ENCODE measurements around the gene HBA2. TPM values are rescaled to one million over a fixed set of nuclear protein-coding genes. Genes with fewer than 3 reads are reported as not detected.

HBA2 gene
- total RNA-seq, 1 experiment from 2014 or later, result not detected

DNA sequence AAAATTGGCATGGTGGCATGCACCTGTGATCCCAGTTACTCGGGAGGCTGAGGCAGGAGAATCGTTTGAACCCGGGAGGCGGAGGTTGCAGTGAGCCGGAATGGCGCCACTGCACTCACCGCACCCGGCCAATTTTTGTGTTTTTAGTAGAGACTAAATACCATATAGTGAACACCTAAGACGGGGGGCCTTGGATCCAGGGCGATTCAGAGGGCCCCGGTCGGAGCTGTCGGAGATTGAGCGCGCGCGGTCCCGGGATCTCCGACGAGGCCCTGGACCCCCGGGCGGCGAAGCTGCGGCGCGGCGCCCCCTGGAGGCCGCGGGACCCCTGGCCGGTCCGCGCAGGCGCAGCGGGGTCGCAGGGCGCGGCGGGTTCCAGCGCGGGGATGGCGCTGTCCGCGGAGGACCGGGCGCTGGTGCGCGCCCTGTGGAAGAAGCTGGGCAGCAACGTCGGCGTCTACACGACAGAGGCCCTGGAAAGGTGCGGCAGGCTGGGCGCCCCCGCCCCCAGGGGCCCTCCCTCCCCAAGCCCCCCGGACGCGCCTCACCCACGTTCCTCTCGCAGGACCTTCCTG lies 7.5 kb downstream of the HBA2 start, which contains the start of gene HBQ1:
TSS of gene HBQ1 (plus strand) at position 359 of the 575 bp plus-strand sequence. CDS start at position 387, 28 bp downstream.
- Histone ChIP-seq H3K9me3 (ENCODE audit: control insufficient read depth, low read depth, low read length) (no peaks in the 10 kb centered on the region), H3K79me2 (ENCODE audit: insufficient read depth, low read length) (no peaks in the 10 kb centered on the region), H3K23me2 (ENCODE audit: insufficient read length, low read depth, low read length, poor library complexity, severe bottlenecking) (peaks cover 5% of the 10 kb centered on the region), H3T11ph (ENCODE audit: low read length) (no peak within 1 kb of the TSS), H2AK5ac (ENCODE audit: insufficient read length, low read length) (no peak within 1 kb of the TSS), H3K18ac (ENCODE audit: insufficient read length, low read depth, low read length) (no peak within 1 kb of the TSS), H2BK12ac (ENCODE audit: insufficient read length, low read depth, low read length) (no peak within 1 kb of the TSS), H4K8ac (replicated peaks; ENCODE audit: insufficient read length, low read depth, low read length) (no peak within 1 kb of the TSS), H4K20me1 (ENCODE audit: control insufficient read depth, insufficient read depth, insufficient read length) (no peaks in the 10 kb centered on the region), H3K27ac (ENCODE audit: insufficient read length, low read depth, low read length) (no peak within 1 kb of the TSS), H2BK120ac (ENCODE audit: low read depth, low read length, poor library complexity, severe bottlenecking) (no peak within 1 kb of the TSS), H2BK5ac (ENCODE audit: insufficient read length, low read length) (no peak within 1 kb of the TSS), H2BK20ac (ENCODE audit: low read depth, low read length, poor library complexity, severe bottlenecking) (no peak within 1 kb of the TSS), H3K27me3 (ENCODE audit: insufficient read depth, low read length) (peaks cover 34% of the 10 kb centered on the region), H3K9ac (ENCODE audit: extremely low read depth, insufficient read length, low read length) (no peak within 1 kb of the TSS), H3K14ac (ENCODE audit: insufficient read depth, low read length) (peak within 1 kb of the TSS; percentile 25; the same call in 1 of the 2 replicates), H3K4ac (ENCODE audit: low read depth, low read length) (no peak within 1 kb of the TSS), H2AFZ (ENCODE audit: low read length) (no peak within 1 kb of the TSS), H2BK15ac (ENCODE audit: low read depth, low read length) (no peak within 1 kb of the TSS), H3K56ac (ENCODE audit: insufficient read length, low read depth, low read length) (no peak within 1 kb of the TSS), H3K23ac (ENCODE audit: insufficient read length, low read depth, low read length) (no peak within 1 kb of the TSS), H4K91ac (ENCODE audit: insufficient read length, low read depth, low read length) (no peak within 1 kb of the TSS), H3K79me1 (ENCODE audit: insufficient read depth, low read depth, low read length, poor library complexity, severe bottlenecking) (no peaks in the 10 kb centered on the region), H3K4me2 (ENCODE audit: insufficient read depth, insufficient read length, low read length) (peak within 1 kb of the TSS; percentile 35), H4K5ac (ENCODE audit: insufficient read length, low read depth, low read length) (no peak within 1 kb of the TSS), H3K4me1 (ENCODE audit: insufficient read depth, low read length) (no peaks in the 10 kb centered on the region)
- Mint-ChIP-seq H3K36me3 (ENCODE audit: insufficient read depth in 1 of 3, low read depth in 3 of 3) (peaks cover 2 to 10% (median 3%) of the 10 kb centered on the region in 3 experiments; a peak in 6 of 7 replicates), H3K4me1 (peaks cover 4 to 7% of the 10 kb centered on the region in 2 experiments; a peak in 1 of 4 replicates), H3K9me3 (no peaks in the 10 kb centered on the region), H3K4me3 (peak within 1 kb of the TSS; percentile 52 to 72), H3K27ac (no peak within 1 kb of the TSS), H3K27me3 (ENCODE audit: low read depth) (peaks cover 44% of the 10 kb centered on the region)
- TF ChIP-seq, protein P1, sequence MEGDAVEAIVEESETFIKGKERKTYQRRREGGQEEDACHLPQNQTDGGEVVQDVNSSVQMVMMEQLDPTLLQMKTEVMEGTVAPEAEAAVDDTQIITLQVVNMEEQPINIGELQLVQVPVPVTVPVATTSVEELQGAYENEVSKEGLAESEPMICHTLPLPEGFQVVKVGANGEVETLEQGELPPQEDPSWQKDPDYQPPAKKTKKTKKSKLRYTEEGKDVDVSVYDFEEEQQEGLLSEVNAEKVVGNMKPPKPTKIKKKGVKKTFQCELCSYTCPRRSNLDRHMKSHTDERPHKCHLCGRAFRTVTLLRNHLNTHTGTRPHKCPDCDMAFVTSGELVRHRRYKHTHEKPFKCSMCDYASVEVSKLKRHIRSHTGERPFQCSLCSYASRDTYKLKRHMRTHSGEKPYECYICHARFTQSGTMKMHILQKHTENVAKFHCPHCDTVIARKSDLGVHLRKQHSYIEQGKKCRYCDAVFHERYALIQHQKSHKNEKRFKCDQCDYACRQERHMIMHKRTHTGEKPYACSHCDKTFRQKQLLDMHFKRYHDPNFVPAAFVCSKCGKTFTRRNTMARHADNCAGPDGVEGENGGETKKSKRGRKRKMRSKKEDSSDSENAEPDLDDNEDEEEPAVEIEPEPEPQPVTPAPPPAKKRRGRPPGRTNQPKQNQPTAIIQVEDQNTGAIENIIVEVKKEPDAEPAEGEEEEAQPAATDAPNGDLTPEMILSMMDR (conservative IDR thresholded peaks at IDR 0.05), result peak; percentile 68
- DNase-seq, result peak; percentile 57
- no CpG with 5 or more reads among the region's 59 CpGs for WGBS (ENCODE audit: extremely low coverage, insufficient read length, low lambda C conversion rate)
